Kidney (tissue), 14 donors: ENCODE results near the gene APOBEC3A. TPM values are rescaled to one million over a fixed set of nuclear protein-coding genes. Genes with fewer than 3 reads are reported as not detected.

Experiments used
- DNase-seq, 5 donors: peaks; one replicate each; pipeline ENCODE4 v3.0.0-alpha.2; 2013 to 2020
- FAIRE-seq: peaks from 2 replicates; lab custom pipeline; 2012; peaks lifted over from hg19 to GRCh38; lab: Jason Lieb, UNC
- H3K27ac ChIP-seq, 2 donors: one replicate each; pipeline ENCODE4 v1.7.0; 2013; ENCODE audit warnings: low read depth in 2 of 2, low read length in 2 of 2, inconsistent platforms in 1 of 2
- H3K27me3 ChIP-seq: one replicate; pipeline ENCODE4 v1.7.1; 2013; ENCODE audit warnings: low read length, inconsistent platforms; ENCODE audit not compliant: control insufficient read depth, insufficient read depth
- H3K36me3 ChIP-seq, 3 donors: one replicate each; pipeline versions ENCODE4 v1.7.0 to v1.7.1; 2013; ENCODE audit warnings: low read length in 3 of 3, control low read depth in 1 of 3, inconsistent platforms in 1 of 3; ENCODE audit not compliant: insufficient read depth in 3 of 3, control insufficient read depth in 2 of 3
- H3K4me1 ChIP-seq, 3 donors: one replicate each; pipeline versions ENCODE4 v1.7.0 to v1.7.1; 2013; ENCODE audit warnings: low read length in 3 of 3, inconsistent platforms in 1 of 3, low read depth in 1 of 3; ENCODE audit not compliant: control insufficient read depth in 2 of 3, insufficient read depth in 2 of 3
- H3K4me3 ChIP-seq, 3 donors: one replicate each; pipeline versions ENCODE4 v1.7.0 to v1.8.1; 2013; ENCODE audit warnings: low read length in 3 of 3, control low read depth in 1 of 3, inconsistent platforms in 1 of 3
- H3K9ac ChIP-seq, 3 donors: one replicate each; pipeline versions ENCODE4 v1.7.0 to v1.7.1; 2013; ENCODE audit warnings: low read length in 3 of 3, control low read depth in 1 of 3, inconsistent platforms in 1 of 3
- H3K9me3 ChIP-seq, 3 donors: one replicate each; pipeline versions ENCODE4 v1.7.0 to v1.7.1; 2013; ENCODE audit warnings: low read length in 3 of 3, control low read depth in 1 of 3, inconsistent platforms in 1 of 3; ENCODE audit not compliant: control insufficient read depth in 2 of 3, insufficient read depth in 1 of 3
- CTCF ChIP-seq: IDR thresholded peaks from 3 replicates; pipeline ENCODE4 v1.5.1; 2012; ENCODE audit warnings: mild to moderate bottlenecking, moderate library complexity, borderline replicate concordance; ENCODE audit not compliant: insufficient read depth; ENCODE audit errors: extremely low read depth
- intact Hi-C: fragments of 100-400 bp; cut with DNase I; formaldehyde crosslinking; loops from one replicate; pipeline ENCODE4 v1.11.1; 2022
- polyA plus RNA-seq: library from polyadenylated mRNA; stranded (reverse); fragments of 350-450 nt; fragmentation: Illumina TruSeq; extraction: RNeasy Lipid Tissue Mini Kit (QIAGEN cat#74804); gene quantifications from one replicate; pipeline ENCODE4 v1.2.3, GENCODE V29; 2014; ENCODE audit warnings: low read depth, low replicate concordance; ENCODE audit not compliant: insufficient read depth
- total RNA-seq: library from RNA; stranded (reverse); fragmentation: NEBNext Ultra II Directional; extraction: Animal tissue kit (Norgen Biotek cat#: 25700); gene quantifications from one replicate; pipeline ENCODE4 v1.2.1, GENCODE V29; 2021
- donor health status: control.
- donor health status: control.
- donor health status: control.
- donor health status: control.
- donor health status: control.
- donor health status: DM: yes; HTN: yes; CAD: no.
- donor health status: Normal renal cell carcinoma (clear cell type).

Gene APOBEC3A
- total and polyA plus RNA-seq, 2 donors from 2014 or later, result 1.2 TPM; not detected in 1

GRCh38 chr22:38948181-38948940 lies 9.0 kb upstream of the APOBEC3A start:
- intact Hi-C loops, result no loop called here
- Histone ChIP-seq H3K27ac (no peak overlapping the region), H3K27me3 (no peaks in the 10 kb centered on the region), H3K9ac (no peak overlapping the region), H3K9me3 (no peaks in the 10 kb centered on the region), H3K36me3 (no peaks in the 10 kb centered on the region), H3K4me3 (no peak overlapping the region), H3K4me1 (no peaks in the 10 kb centered on the region)
- no peak for TF ChIP-seq CTCF
- DNase-seq (peak in 1 of 5 donors; percentile 37), FAIRE-seq (no peak)

- intact Hi-C loops, result no loop called here
- Histone ChIP-seq H3K9me3 (no peaks in the 10 kb centered on the region), H3K27ac (no peak overlapping the region), H3K27me3 (no peaks in the 10 kb centered on the region), H3K4me3 (no peak overlapping the region), H3K9ac (no peak overlapping the region), H3K36me3 (no peaks in the 10 kb centered on the region), H3K4me1 (no peaks in the 10 kb centered on the region)
- peak in 2 of 5 donors; percentile 22 to 64 for DNase-seq
- no peak for TF ChIP-seq CTCF
- no peak for FAIRE-seq
Measured at GRCh38 chr22:38949889-38950405, 7.5 kb upstream of the APOBEC3A start.

GRCh38 chr22:38950527-38951295 lies 6.7 kb upstream of the APOBEC3A start:
- H3K27me3 ChIP-seq, result no peaks in the 10 kb centered on the region
- H3K27ac ChIP-seq, result no peak overlapping the region
- intact Hi-C loops, result no loop called here
- TF ChIP-seq CTCF, result no peak
- peak in 1 of 5 donors; percentile 60 for DNase-seq
- H3K4me1 ChIP-seq, result no peaks in the 10 kb centered on the region
- H3K9me3 ChIP-seq, result no peaks in the 10 kb centered on the region
- no peak overlapping the region for H3K4me3 ChIP-seq
- no peaks in the 10 kb centered on the region for H3K36me3 ChIP-seq
- FAIRE-seq, result no peak
- no peak overlapping the region for H3K9ac ChIP-seq
